Lower leg skin (tissue), 4 donors: ENCODE data around the gene UBASH3A. TPM values are rescaled to one million over a fixed set of nuclear protein-coding genes. Genes with fewer than 3 reads are reported as not detected.

Experiments used
- DNase-seq, 2 donors: peaks; one replicate each; pipeline ENCODE4 v3.0.0-alpha.2; 2019; ENCODE audit warnings: low spot score in 2 of 2
- H3K4me3 ChIP-seq: fragments of 200-600 bp; sonication (generic); 2 replicates; pipeline ENCODE4 v1.5.1; 2017; ENCODE audit warnings: mild to moderate bottlenecking, low read depth; ENCODE audit not compliant: poor library complexity, severe bottlenecking
- CTCF ChIP-seq, 3 donors: fragments of 450-650 bp; IDR thresholded peaks; one replicate each; pipeline ENCODE4 v1.5.1; 2016; ENCODE audit warnings: antibody characterized with exemption in 3 of 3, mild to moderate bottlenecking in 3 of 3, moderate library complexity in 2 of 3
- POLR2A ChIP-seq, 2 donors: fragments of 450-650 bp; IDR thresholded peaks; one replicate each; pipeline ENCODE4 v1.6.1; 2016 to 2017; ENCODE audit warnings: antibody characterized with exemption in 2 of 2, mild to moderate bottlenecking in 1 of 2, moderate library complexity in 1 of 2
- WGBS, 2 donors: methylation state at CpG; one replicate each; pipeline ENCODE4 v1.1.5; 2018; 5-methylcytosine and 5-hydroxymethylcytosine counted together
- intact Hi-C: fragments of 100-400 bp; cut with DNase I; formaldehyde crosslinking; loops from one replicate; pipeline ENCODE4 v1.15.0; 2023; ENCODE audit warnings: low total_unique reads
- total RNA-seq, 4 donors: library from RNA; depleted of rRNA; stranded (reverse); fragments of >200 nt; gene quantifications; one replicate each; pipeline ENCODE4 v1.1.0, GENCODE V29; 2016

UBASH3A gene
- total RNA-seq, 4 donors from 2014 or later: 0.23 TPM; not detected in 3

GRCh38 chr21:42397746-42398394, 5.8 kb upstream of the UBASH3A start:
- DNase-seq: no peak
- intact Hi-C loops: no loop called here
- WGBS, 2 donors: 83 to 84% methylated on average over 14 of the region's 14 CpGs
- H3K4me3 ChIP-seq: no peak overlapping the region
- TF ChIP-seq POLR2A (IDR thresholded peaks at IDR 0.05) (no peak), CTCF (IDR thresholded peaks at IDR 0.05) (no peak)

- intact Hi-C loops: no loop called here
- DNase-seq: no peak
- WGBS, 2 donors: 67 to 75% methylated on average over 12 of the region's 12 CpGs
- no peak for TF ChIP-seq CTCF (IDR thresholded peaks at IDR 0.05)
- TF ChIP-seq POLR2A (IDR thresholded peaks at IDR 0.05): no peak
- no peak overlapping the region for H3K4me3 ChIP-seq
Measured at GRCh38 chr21:42398436-42399028, 5.2 kb upstream of the UBASH3A start.

GRCh38 chr21:42400525-42400924, 3.2 kb upstream of the UBASH3A start:
- 65 to 73% methylated on average over 4 of the region's 4 CpGs for WGBS, 2 donors
- no peak for TF ChIP-seq POLR2A (IDR thresholded peaks at IDR 0.05)
- no peak for TF ChIP-seq CTCF (IDR thresholded peaks at IDR 0.05)
- intact Hi-C loops: no loop called here
- H3K4me3 ChIP-seq: no peak overlapping the region
- DNase-seq: no peak

- no peak for TF ChIP-seq CTCF (IDR thresholded peaks at IDR 0.05)
- no peak for TF ChIP-seq POLR2A (IDR thresholded peaks at IDR 0.05)
- no peak for DNase-seq
- intact Hi-C loops: no loop called here
- H3K4me3 ChIP-seq: no peak overlapping the region
- WGBS, 2 donors: 50 to 52% methylated on average over 3 of the region's 3 CpGs
Measured at GRCh38 chr21:42401154-42401553, 2.5 kb upstream of the UBASH3A start.

- 83 to 91% methylated on average over 2 of the region's 2 CpGs for WGBS, 2 donors
- intact Hi-C loops: no loop called here
- TF ChIP-seq CTCF (IDR thresholded peaks at IDR 0.05) (no peak), POLR2A (IDR thresholded peaks at IDR 0.05) (no peak)
- DNase-seq: no peak
- no peak overlapping the region for H3K4me3 ChIP-seq
Measured at GRCh38 chr21:42401820-42402251, 1.9 kb upstream of the UBASH3A start.
